M059J (cell line): ENCODE results near the gene SAP30BP. TPM values are rescaled to one million over a fixed set of nuclear protein-coding genes. Genes with fewer than 3 reads are reported as not detected.

Experiments
- DNase-seq: peaks from one replicate; pipeline ENCODE4 v3.0.0-alpha.2; 2012; ENCODE audit warnings: low read depth
- total RNA-seq: library from RNA; depleted of rRNA; stranded (reverse); fragments of >200 nt; shearing (Covaris generic); gene quantifications from 2 replicates; pipeline ENCODE4 v1.2.3, GENCODE V29; 2014

The SAP30BP gene
- total RNA-seq, 1 experiment from 2014 or later: 79.3 TPM

GRCh38 chr17:75647061-75647460 is 20.1 kb upstream of the SAP30BP start:
- no peak for DNase-seq

GRCh38 chr17:75647921-75648320 is 19.2 kb upstream of the SAP30BP start:
- no peak for DNase-seq

DNA sequence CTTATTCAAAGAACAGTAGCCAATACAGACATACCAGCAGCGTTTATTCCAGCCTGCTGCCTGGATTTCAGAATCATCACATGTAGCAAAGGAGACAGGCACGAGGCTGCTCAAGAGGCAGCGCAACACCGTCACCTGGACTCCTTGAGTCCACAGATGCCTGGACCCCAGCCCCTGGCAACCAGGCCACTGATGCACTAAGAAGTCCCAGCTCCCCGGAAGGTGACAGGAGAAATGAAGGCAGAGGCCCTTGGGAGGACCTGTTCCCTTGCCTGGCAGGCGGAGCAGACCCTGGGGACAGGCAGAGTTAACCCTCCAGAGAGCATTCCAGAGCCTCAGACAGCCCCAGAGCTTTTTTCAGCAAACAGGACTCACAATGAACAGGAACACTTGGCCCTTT is 17.5 kb upstream of the SAP30BP start:
- DNase-seq: no peak

- no peak for DNase-seq
These were observed 16.3 kb upstream of the SAP30BP start for GRCh38 chr17:75650874-75651273.

GRCh38 chr17:75652341-75652740 is 14.8 kb upstream of the SAP30BP start:
- DNase-seq: no peak

DNA sequence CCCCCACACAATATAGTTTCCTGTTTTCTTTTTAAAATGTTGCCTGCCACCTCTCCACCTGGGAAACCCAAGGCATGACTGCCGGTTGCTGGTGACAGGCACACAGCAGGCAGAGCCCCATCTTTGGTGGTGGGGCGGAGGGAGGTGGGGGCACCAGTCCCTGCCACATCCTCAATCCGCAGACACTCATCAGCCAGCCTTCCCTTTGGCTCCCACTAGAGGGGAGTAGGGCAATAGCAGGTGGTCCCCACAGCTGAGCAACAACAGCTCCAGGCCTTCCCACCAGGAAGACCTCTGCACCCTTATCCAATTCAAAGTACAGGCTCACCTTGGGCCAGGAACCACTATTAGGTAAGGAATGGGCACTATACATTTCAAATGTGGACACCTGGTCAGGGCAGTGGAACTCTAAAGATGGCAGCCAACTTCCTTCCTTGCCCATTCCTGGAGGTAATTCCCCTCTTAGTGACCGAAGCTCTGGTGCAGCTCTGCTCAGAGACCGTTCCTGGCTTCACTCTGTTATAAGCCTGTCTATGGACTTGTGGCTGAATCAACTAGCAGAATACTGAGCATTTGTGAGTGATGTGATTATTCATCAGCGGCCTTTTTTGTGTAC is 14.1 kb upstream of the SAP30BP start:
- DNase-seq: peak; percentile 18

GRCh38 chr17:75654176-75654575 is 13.0 kb upstream of the SAP30BP start:
- peak; percentile 29 for DNase-seq

DNA sequence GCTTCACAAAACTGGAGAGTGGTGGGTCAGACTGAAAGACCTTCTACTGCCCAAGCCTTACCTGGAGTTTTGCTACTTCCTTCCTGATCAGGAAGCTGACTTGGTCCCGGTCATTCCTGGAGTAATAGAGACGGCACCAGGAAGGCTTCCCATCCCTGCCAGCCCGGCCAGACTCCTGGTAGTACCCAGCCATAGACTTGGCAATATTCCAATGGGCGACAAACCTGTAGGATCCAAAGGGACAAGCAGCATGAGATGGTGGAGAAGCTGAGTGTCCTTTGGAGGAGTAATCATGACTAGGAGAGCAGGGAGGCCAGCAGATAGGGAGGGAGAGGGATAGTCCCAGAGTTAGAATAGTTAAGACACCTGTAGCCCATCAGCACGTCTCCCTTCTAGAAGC is 8.9 kb upstream of the SAP30BP start:
- no peak for DNase-seq

DNA sequence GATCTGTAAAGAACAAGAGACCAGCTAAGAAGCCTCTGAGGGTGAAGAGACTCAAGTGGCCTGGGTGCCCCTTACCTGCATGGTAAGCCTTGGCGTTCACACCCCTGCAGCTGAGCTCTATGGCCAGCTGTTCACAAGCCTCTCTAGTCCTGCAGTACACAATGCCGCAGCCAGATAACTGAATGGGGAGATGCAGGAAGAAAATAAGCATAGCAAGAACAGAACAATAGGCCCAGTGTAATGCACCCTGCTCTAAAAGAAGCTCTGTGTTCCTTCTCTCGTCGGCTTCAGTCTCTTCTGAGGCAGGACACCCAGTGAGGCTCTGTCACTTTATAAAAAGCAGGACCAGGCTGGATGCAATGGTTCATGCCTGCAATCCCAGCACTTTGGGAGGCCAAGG is 5.6 kb upstream of the SAP30BP start:
- DNase-seq: no peak

GRCh38 chr17:75662511-75662910 is 4.6 kb upstream of the SAP30BP start:
- DNase-seq: no peak

GRCh38 chr17:75664099-75664549 is 3.0 kb upstream of the SAP30BP start:
- no peak for DNase-seq

- DNase-seq: no peak
These were observed 1.2 kb upstream of the SAP30BP start for GRCh38 chr17:75665981-75666380.

GRCh38 chr17:75667825-75668224 is 687 bp downstream of the SAP30BP start:
- DNase-seq: no peak

DNA sequence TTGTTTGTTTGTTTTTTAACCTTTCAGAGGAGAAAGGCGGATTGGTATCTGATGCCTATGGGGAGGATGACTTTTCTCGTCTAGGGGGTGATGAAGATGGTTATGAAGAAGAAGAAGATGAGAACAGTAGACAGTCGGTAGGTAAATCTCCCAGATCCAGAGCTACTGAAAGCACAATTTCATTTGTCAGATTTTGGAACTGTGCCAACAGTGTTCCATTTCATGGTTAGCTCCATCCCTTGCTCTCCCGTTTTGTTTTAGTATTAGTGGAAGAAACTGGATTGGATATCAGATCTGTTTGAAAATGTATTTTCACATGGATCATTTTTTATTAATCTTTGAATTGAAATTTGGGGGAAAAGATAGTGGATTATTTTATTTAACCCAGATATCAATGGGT is 1.4 kb downstream of the SAP30BP start:
- no peak for DNase-seq

GRCh38 chr17:75670868-75671267 is 3.7 kb downstream of the SAP30BP start:
- no peak for DNase-seq

- no peak for DNase-seq
These were observed 4.9 kb downstream of the SAP30BP start for GRCh38 chr17:75672011-75672410.

DNA sequence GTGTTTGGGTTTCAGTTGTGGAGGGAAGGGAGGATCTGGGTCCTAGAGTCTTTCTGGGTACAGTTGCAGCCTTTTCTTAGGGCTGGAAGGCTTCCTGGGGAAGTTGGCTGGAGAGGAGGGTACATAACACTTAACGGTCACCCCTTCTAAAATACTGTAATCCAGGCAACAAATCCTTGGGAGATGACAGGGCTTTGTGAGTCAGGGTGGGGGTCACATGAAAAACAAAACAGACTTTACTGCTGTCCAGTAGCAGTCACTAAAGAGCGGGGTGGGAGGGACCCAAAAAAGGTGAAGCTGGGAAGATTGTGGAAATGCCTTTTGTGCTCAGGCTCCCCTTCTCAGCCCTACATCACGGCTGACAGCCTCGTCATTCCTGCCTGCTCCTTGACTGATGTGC is 6.3 kb downstream of the SAP30BP start:
- DNase-seq: no peak

DNA sequence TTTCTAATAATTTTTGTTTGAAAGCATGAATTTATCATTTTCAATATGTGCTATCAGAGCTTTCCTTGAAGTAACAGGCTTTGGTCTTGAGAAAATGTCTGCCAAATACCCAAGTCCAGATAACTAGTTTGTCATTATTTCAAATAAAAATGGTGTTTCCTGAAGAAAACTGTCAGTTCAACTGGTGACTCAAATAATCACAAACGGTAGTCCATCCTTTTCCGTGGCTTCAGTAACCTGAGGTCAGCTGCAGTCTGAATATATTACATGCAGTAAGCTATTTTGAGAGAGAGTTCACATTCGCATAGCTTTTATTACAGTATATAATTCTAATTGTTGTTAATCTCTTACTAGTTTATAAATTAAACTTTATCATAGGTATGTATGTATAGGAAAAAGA is 9.3 kb downstream of the SAP30BP start:
- DNase-seq: no peak

GRCh38 chr17:75679706-75680211 is 12.6 kb downstream of the SAP30BP start:
- peak; percentile 84 for DNase-seq

DNA sequence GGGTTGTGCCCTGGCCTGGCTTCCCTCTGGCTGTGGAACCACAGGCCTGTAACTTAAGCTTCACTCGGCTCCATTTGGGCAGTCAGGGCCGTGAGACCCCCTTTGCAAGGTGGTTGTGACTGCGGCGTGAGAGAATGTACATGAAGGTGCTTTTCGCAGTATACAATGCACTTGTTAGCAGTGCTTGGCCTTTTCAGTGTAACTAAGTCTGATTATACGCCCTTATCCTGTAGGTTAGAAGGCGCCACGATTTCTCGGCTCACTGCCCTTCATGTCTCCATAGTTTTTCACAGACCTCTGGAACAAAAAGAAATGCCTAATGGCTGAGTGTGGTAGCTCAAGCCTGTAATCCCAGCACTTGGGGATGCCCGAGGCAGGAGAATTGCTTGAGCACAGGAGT is 13.3 kb downstream of the SAP30BP start:
- DNase-seq: no peak

DNA sequence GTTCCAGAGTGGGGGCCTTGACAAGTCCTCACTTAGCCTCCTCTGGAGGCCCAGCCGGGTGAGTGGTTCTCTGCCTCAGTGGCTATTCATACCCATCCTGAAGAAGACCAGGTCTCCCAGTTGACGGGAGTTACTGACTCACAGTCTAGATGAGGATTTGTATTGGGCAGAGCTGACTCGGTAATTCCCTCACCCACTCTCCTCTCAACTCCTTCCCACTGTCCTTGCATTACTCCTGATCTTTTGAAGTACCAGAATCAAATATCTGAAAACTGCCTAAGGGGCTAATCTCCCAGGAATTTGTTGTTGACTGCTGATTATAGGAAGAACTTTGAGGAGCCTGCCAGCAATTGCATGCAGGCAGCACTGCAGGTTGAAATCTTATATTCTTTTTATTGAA is 14.2 kb downstream of the SAP30BP start:
- peak; percentile 81 for DNase-seq

DNA sequence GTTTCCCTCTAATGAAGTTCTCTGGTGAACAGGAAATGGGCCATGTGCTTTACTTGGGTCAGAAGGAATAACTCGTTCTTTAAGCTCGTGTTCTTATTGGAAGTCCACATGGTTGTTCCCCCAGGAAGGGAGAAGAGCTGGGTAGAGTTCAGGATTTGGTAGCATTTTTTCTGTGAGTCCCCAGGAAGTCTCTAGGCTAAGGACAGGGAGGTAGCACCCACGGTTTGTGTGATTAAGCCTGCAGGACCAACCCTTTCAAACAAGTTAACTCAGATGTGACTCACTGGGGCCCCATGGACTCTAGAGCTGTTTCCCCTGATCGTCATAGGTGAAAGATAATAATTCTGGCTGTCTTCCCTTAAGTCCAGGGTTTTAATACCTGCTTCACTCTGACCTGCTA is 16.4 kb downstream of the SAP30BP start:
- DNase-seq: peak; percentile 90

DNA sequence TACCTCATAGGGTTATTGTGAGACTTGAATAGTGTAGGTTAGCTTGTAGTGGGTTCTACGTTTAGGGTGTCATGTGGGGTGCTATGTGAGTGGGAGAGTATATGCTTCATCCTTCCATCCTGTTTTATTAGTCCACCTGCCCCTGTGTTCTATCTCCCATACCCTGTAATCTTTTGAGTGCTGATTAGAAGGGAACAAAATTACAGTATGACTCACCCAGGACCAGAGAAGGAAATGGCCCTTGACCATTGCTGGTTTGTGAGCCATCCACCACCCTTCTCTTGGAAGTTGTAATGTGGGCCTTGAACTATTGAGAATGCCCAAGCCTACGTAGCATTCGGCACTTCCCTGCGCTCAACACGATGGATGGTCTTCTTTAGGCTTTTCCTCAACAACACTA is 17.1 kb downstream of the SAP30BP start:
- DNase-seq: peak; percentile 55

- DNase-seq: no peak
These were observed 17.8 kb downstream of the SAP30BP start for GRCh38 chr17:75684924-75685323.
